HG03575 (cell line): ENCODE results near the gene EFCAB12.
"Not testable (repeated sequence)": the region's sequence is repeated elsewhere in the genome, so short reads cannot be mapped to it uniquely, and the experiment has no call there.

Experiments
- ATAC-seq: cut with Tn5 transposase; IDR thresholded peaks from one replicate; pipeline ENCODE4 v1.9.1; 2021; ENCODE audit not compliant: unreplicated experiment, insufficient number of reproducible peaks, low FRiP score; ENCODE audit errors: extremely low read depth

EFCAB12 gene

DNA sequence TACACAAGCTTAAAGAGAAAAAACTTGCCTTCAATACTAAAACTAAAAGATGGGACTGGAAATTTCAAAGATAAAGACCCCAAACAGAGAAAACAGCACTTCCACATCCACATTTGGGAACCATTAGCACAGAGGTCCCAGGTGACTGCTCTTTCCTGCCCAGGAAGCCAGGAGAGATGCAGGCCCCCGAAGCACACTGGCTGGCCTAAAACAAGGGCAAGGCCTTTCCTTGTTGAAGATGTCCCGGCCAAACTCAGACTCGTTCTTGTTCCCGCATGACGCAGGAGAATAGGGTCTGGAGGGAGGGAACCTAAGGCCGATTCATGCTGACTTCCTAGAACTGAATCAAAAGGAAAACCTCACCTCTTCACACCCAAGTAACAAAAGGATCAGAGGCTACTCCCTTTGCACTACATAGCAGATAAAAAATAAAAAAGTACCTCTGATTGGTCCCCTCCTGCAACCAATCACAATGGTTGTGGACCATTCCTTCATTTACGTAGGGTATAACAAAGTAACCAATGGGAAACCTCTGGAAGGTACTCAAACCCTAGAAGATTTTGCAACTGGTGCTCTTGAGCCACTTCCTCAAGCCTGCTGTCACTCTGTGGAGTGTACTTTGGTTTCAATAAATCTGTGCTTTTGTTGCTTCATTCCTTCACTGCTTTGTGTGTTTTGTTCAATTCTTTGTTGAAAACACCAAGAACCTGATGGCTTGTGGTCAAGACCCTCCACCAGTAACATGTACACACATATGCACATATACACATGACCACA lies 48.7 kb downstream of the EFCAB12 start:
- ATAC-seq, result no peak

GRCh38 chr3:129378949-129379348 lies 49.5 kb downstream of the EFCAB12 start:
- ATAC-seq, result no peak

DNA sequence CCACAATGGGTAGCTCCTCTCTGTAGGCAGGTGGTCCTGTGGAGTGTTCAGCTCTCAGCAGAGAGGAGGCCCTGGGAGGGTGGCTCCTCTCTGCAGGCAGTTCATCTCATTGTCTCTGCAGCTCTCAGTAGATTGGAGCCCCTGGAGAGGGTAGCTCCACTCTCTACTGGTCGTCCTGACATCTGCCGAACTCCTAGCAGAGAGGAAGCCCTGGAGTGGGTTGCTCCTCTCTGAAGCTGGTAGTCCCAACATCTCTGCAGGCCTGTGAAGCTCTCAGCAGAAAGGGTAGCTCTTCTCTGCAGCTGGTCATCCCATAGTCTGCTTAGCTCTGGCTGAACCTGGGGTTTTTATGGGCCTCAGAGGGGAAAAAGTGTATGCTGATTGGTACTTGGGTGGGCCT lies 50.8 kb downstream of the EFCAB12 start:
- ATAC-seq, result no peak

GRCh38 chr3:129375099-129375498 lies 53.3 kb downstream of the EFCAB12 start:
- ATAC-seq, result no peak

- ATAC-seq, result no peak
Measured at GRCh38 chr3:129371041-129371826, 57.2 kb downstream of the EFCAB12 start.

- no peak for ATAC-seq
Measured at GRCh38 chr3:129370248-129370964, 58.0 kb downstream of the EFCAB12 start.

DNA sequence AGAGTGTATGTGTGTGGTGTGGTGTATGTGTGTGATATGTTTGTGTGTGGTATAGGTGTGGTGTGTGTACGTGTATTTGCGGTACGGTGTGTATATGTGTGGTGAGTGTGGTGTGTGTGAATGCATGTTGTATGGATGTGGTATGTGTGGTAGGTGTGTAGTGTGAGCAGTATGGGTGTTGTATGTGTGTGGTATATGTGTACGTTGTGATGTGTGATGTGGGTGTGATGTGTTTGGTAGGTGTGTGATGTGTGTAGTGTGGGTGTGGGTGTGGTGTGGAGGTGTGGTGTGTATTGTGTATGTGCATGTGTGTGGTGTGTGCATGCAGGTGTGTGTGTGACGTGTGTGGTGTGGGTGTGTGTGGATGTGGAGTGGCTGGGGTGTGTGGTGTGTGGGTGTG lies 58.7 kb downstream of the EFCAB12 start:
- ATAC-seq, result no peak

- ATAC-seq, result no peak
Measured at GRCh38 chr3:129367821-129368220, 60.6 kb downstream of the EFCAB12 start.

DNA sequence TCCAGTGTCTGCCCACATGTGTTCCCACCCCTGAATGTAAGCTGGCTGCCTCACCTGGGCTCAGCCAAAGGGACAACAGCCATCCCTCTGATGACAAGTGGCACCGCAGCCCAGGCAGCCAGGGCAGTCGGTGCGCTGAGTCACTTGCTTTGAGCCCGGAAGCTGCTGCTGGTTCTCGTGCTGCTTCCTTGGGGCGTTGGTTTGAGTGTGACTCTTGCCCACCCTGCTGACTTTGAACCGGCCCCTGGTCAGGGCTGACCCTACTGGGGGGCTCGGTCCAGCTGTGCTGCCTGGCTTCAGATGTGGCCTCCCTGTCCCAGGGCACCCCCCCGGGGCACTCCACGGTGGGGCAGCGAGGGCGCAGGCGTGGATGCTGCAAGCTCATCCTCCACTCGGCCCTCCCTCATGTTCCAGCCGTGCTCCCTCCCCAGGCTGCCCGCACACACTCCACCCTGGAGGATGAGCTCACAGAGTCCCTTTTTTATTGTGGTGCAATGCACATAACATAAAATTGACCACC lies 62.1 kb downstream of the EFCAB12 start:
- no peak for ATAC-seq

DNA sequence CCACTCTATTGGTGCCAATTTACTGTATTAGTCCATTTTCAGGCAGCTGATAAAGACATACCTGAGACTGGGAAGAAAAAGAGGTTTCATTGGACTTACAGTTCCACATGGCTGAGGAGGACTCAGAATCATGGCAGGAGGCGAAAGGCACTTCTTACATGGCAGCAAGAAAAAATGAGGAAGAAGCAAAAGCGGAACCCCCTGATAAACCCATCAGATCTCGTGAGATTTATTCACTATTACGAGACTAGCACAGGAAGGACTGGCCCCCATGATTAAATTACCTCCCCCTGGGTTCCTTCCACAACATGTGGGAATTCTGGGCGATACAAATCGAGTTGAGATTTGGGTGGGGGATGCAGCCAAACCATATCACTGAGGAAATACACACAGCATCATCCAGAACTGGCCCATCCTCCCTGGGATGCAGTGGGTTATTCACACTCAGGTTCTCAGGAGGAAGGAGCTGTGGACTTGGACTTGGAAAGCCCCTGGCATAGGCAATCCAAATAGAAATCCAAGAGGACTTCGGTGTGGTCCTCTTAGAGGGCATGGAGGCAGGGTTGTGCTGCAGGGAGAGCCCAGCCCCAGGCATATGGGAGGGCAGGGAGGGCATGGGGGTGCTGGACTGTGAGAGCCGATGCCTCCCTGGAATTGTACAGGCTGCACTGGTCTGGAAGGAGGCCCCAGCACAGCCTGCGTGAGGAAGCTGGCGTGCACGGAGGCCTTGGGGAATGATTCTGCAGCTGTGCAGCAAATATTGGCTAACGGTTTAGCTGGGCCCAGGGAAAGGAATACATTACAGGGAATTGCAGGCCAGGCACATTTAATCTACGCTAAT lies 62.9 kb downstream of the EFCAB12 start:
- ATAC-seq, result no peak

GRCh38 chr3:129364811-129365210 lies 63.6 kb downstream of the EFCAB12 start:
- not testable (repeated sequence) for ATAC-seq

- not testable (repeated sequence) for ATAC-seq
Measured at GRCh38 chr3:129363356-129363755, 65.1 kb downstream of the EFCAB12 start.

GRCh38 chr3:129360705-129361460 lies 67.6 kb downstream of the EFCAB12 start:
- ATAC-seq, result no peak

GRCh38 chr3:129360171-129360611 lies 68.2 kb downstream of the EFCAB12 start:
- no peak for ATAC-seq

DNA sequence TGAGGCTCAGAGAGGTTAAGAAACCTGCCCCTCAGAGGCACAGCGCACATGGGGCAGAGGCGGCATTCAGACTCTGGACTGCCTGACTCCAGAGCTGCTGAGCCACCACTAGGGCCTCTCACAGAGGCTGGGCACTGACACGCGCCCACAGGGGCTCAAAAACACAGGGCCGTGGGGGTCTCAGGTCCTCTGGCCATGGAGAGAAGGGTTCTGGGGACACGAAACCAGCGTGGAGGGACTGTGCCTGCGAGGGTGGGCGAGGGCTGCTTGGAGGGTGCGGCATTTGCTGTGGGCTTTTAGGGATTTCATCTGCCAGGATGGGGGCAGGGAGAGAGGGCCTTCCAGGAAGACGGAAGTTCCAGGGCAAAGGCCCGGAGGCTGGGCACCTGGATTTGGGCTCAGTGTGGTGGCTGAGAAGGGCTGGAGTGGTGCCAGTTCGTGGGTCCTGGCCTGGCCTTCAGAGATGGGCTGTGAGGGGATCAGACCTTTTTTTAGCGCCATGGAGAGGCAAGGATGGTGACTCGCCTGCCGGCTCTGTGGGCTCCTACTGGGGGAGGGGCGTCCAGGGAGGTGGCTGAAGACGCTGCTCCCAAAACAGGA lies 69.6 kb downstream of the EFCAB12 start:
- no peak for ATAC-seq

DNA sequence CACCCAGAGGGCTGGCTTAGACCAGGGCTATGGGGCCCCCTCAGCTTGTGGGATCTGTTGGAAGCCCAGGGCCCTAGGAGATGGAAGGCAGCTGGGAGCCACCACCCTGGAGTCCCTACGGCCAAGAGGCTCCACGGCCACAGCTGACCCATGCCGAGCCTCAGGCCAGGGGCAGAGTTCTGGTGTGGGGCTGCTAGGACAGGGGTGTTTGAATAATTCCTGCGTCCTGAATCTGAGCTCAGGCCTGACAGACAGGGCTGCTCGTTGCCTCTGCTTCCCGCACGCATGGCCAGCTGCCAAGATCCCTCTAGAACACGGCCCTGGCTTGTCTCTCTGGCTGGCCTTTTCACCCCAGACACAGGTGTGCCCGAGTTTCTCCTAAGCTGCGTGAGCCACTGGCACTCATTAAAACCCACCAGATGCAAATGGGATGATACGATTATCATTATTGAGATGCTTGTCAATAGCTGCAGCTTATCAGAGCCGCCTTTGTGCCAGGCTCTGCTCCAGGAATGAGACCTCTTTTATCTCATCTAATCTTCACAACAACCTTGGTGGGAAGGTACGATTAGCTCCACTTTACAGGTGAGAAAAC lies 70.2 kb downstream of the EFCAB12 start:
- no peak for ATAC-seq

DNA sequence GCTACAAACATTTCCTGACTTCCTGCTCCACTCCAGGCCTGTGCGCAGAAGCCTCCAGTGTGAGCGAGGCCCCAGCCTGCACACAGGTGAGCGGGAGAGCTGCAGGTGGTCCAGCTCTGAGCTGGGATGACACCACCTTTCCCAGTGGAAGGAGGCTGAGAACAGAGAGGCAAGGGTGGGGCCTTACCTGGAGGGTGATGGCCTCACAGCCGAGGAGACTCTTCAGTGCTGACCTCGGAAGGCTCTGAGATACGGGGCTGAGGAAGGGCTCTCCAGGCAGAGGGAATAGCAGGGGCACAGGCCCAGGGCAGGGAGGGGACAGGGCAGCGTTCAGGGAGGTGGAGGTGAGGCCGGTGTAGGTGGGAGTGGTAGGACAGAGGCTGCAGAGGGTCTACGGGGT lies 70.8 kb downstream of the EFCAB12 start:
- no peak for ATAC-seq
